ENCODE results near the gene IFNA4. TPM values are rescaled to one million over a fixed set of nuclear protein-coding genes. Genes with fewer than 3 reads are reported as not detected.

Gene IFNA4
- total RNA-seq, 1 experiment from 2014 or later = not detected

DNA sequence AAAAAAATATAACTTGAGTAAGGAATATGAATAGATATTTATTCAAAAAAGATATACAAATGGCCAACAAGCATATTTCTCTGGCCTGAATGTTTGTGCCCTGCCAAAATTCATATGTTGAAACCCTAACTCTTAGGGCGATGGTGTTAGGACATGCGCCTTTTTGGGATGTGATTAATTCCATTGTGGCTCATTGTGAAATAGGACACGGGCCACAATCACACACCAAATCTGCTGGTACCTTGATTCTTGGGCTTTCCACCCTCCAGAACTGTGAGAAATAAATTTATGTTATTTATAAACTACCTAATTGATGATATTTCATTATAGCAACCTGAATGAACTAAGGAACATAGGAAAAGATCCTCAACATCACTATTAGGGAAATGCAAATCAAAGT is 15.2 kb downstream of the IFNA4 start:
- POLR2A ChIA-PET = no interaction called here
- DNase-seq (ENCODE audit: low spot score) (no peak), ATAC-seq (no peak)
- Mint-ChIP-seq H3K36me3 (no peaks in the 10 kb centered on the region), H3K27ac (no peak overlapping the region), H3K4me3 (no peak overlapping the region), H3K4me1 (no peaks in the 10 kb centered on the region), H3K9me3 (no peaks in the 10 kb centered on the region), H3K27me3 (ENCODE audit: low read depth) (peaks cover 8% of the 10 kb centered on the region; the same call in 1 of the 2 replicates)
- CTCF ChIA-PET = no interaction called here
- TF ChIP-seq, protein P1, sequence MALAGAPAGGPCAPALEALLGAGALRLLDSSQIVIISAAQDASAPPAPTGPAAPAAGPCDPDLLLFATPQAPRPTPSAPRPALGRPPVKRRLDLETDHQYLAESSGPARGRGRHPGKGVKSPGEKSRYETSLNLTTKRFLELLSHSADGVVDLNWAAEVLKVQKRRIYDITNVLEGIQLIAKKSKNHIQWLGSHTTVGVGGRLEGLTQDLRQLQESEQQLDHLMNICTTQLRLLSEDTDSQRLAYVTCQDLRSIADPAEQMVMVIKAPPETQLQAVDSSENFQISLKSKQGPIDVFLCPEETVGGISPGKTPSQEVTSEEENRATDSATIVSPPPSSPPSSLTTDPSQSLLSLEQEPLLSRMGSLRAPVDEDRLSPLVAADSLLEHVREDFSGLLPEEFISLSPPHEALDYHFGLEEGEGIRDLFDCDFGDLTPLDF (CRISPR knock-in tag; IDR thresholded peaks at IDR 0.05) = no peak
- TF ChIP-seq CREB1 (CRISPR knock-in tag; IDR thresholded peaks at IDR 0.05) (no peak), SOX15 (CRISPR knock-in tag; IDR thresholded peaks at IDR 0.05) (no peak), TCF7 (CRISPR knock-in tag; IDR thresholded peaks at IDR 0.05; ENCODE audit: low read depth) (no peak), NFE2L1 (CRISPR knock-in tag; IDR thresholded peaks at IDR 0.05) (no peak), TP53 (CRISPR knock-in tag; IDR thresholded peaks at IDR 0.05) (no peak), EMX1 (CRISPR knock-in tag; IDR thresholded peaks at IDR 0.05) (no peak), ZNF671 (CRISPR knock-in tag; IDR thresholded peaks at IDR 0.05) (no peak), ZNF232 (CRISPR knock-in tag; IDR thresholded peaks at IDR 0.05) (no peak)
- TF ChIP-seq, protein P2, sequence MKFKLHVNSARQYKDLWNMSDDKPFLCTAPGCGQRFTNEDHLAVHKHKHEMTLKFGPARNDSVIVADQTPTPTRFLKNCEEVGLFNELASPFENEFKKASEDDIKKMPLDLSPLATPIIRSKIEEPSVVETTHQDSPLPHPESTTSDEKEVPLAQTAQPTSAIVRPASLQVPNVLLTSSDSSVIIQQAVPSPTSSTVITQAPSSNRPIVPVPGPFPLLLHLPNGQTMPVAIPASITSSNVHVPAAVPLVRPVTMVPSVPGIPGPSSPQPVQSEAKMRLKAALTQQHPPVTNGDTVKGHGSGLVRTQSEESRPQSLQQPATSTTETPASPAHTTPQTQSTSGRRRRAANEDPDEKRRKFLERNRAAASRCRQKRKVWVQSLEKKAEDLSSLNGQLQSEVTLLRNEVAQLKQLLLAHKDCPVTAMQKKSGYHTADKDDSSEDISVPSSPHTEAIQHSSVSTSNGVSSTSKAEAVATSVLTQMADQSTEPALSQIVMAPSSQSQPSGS (CRISPR knock-in tag; IDR thresholded peaks at IDR 0.05; ENCODE audit: borderline replicate concordance, low read depth) = no peak
- TF ChIP-seq, protein P3, sequence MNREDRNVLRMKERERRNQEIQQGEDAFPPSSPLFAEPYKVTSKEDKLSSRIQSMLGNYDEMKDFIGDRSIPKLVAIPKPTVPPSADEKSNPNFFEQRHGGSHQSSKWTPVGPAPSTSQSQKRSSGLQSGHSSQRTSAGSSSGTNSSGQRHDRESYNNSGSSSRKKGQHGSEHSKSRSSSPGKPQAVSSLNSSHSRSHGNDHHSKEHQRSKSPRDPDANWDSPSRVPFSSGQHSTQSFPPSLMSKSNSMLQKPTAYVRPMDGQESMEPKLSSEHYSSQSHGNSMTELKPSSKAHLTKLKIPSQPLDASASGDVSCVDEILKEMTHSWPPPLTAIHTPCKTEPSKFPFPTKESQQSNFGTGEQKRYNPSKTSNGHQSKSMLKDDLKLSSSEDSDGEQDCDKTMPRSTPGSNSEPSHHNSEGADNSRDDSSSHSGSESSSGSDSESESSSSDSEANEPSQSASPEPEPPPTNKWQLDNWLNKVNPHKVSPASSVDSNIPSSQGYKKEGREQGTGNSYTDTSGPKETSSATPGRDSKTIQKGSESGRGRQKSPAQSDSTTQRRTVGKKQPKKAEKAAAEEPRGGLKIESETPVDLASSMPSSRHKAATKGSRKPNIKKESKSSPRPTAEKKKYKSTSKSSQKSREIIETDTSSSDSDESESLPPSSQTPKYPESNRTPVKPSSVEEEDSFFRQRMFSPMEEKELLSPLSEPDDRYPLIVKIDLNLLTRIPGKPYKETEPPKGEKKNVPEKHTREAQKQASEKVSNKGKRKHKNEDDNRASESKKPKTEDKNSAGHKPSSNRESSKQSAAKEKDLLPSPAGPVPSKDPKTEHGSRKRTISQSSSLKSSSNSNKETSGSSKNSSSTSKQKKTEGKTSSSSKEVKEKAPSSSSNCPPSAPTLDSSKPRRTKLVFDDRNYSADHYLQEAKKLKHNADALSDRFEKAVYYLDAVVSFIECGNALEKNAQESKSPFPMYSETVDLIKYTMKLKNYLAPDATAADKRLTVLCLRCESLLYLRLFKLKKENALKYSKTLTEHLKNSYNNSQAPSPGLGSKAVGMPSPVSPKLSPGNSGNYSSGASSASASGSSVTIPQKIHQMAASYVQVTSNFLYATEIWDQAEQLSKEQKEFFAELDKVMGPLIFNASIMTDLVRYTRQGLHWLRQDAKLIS (CRISPR knock-in tag; IDR thresholded peaks at IDR 0.05; ENCODE audit: borderline replicate concordance) = no peak
- TF ChIP-seq, protein P4, sequence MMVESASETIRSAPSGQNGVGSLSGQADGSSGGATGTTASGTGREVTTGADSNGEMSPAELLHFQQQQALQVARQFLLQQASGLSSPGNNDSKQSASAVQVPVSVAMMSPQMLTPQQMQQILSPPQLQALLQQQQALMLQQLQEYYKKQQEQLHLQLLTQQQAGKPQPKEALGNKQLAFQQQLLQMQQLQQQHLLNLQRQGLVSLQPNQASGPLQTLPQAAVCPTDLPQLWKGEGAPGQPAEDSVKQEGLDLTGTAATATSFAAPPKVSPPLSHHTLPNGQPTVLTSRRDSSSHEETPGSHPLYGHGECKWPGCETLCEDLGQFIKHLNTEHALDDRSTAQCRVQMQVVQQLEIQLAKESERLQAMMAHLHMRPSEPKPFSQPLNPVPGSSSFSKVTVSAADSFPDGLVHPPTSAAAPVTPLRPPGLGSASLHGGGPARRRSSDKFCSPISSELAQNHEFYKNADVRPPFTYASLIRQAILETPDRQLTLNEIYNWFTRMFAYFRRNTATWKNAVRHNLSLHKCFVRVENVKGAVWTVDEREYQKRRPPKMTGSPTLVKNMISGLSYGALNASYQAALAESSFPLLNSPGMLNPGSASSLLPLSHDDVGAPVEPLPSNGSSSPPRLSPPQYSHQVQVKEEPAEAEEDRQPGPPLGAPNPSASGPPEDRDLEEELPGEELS (CRISPR knock-in tag; IDR thresholded peaks at IDR 0.05) = no peak
- TF ChIP-seq, protein P5, sequence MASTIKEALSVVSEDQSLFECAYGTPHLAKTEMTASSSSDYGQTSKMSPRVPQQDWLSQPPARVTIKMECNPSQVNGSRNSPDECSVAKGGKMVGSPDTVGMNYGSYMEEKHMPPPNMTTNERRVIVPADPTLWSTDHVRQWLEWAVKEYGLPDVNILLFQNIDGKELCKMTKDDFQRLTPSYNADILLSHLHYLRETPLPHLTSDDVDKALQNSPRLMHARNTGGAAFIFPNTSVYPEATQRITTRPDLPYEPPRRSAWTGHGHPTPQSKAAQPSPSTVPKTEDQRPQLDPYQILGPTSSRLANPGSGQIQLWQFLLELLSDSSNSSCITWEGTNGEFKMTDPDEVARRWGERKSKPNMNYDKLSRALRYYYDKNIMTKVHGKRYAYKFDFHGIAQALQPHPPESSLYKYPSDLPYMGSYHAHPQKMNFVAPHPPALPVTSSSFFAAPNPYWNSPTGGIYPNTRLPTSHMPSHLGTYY (CRISPR knock-in tag; IDR thresholded peaks at IDR 0.05) = no peak
- TF ChIP-seq, protein P6, sequence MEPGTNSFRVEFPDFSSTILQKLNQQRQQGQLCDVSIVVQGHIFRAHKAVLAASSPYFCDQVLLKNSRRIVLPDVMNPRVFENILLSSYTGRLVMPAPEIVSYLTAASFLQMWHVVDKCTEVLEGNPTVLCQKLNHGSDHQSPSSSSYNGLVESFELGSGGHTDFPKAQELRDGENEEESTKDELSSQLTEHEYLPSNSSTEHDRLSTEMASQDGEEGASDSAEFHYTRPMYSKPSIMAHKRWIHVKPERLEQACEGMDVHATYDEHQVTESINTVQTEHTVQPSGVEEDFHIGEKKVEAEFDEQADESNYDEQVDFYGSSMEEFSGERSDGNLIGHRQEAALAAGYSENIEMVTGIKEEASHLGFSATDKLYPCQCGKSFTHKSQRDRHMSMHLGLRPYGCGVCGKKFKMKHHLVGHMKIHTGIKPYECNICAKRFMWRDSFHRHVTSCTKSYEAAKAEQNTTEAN (CRISPR knock-in tag; IDR thresholded peaks at IDR 0.05) = no peak
- TF ChIP-seq, protein P7, sequence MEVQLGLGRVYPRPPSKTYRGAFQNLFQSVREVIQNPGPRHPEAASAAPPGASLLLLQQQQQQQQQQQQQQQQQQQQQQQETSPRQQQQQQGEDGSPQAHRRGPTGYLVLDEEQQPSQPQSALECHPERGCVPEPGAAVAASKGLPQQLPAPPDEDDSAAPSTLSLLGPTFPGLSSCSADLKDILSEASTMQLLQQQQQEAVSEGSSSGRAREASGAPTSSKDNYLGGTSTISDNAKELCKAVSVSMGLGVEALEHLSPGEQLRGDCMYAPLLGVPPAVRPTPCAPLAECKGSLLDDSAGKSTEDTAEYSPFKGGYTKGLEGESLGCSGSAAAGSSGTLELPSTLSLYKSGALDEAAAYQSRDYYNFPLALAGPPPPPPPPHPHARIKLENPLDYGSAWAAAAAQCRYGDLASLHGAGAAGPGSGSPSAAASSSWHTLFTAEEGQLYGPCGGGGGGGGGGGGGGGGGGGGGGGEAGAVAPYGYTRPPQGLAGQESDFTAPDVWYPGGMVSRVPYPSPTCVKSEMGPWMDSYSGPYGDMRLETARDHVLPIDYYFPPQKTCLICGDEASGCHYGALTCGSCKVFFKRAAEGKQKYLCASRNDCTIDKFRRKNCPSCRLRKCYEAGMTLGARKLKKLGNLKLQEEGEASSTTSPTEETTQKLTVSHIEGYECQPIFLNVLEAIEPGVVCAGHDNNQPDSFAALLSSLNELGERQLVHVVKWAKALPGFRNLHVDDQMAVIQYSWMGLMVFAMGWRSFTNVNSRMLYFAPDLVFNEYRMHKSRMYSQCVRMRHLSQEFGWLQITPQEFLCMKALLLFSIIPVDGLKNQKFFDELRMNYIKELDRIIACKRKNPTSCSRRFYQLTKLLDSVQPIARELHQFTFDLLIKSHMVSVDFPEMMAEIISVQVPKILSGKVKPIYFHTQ (CRISPR knock-in tag; IDR thresholded peaks at IDR 0.05) = no peak

All from WTC11 (cell line).